Left hindlimb (tissue), 1 donor: ENCODE data around the gene ANO9.
"Not testable (repeated sequence)": the region's sequence is repeated elsewhere in the genome, so short reads cannot be mapped to it uniquely, and the experiment has no call there.

Experiments used
- DNase-seq: peaks from one replicate; pipeline ENCODE4 v3.0.0-alpha.2; 2018

ANO9 gene

DNA sequence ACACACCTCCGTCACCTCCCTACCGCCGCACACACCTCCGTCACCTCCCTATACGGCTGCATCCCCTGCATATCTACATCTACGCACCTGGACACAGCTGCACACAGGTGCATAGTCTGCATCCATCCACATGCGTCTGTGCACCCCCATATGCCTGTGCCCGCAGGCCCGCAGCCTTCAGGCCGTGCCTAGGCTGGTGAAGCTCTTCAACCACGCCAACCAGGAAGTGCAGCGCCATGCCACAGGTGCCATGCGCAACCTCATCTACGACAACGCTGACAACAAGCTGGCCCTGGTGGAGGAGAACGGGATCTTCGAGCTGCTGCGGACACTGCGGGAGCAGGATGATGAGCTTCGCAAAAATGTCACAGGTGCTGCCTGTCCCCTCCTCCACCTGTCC lies 43.0 kb downstream of the ANO9 start:
- no peak for DNase-seq

DNA sequence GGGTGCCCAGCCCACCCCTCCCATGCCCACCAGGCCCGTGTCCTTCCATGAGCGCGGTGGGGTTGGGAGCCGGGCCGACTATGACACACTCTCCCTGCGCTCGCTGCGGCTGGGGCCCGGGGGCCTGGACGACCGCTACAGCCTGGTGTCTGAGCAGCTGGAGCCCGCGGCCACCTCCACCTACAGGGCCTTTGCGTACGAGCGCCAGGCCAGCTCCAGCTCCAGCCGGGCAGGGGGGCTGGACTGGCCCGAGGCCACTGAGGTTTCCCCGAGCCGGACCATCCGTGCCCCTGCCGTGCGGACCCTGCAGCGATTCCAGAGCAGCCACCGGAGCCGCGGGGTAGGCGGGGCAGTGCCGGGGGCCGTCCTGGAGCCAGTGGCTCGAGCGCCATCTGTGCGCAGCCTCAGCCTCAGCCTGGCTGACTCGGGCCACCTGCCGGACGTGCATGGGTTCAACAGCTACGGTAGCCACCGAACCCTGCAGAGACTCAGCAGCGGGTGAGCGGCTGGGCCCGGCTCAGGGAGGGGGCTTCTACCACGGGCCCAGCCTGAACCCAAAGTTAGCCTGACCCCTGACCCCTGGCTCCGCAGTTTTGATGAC lies 44.8 kb downstream of the ANO9 start:
- DNase-seq: no peak

DNA sequence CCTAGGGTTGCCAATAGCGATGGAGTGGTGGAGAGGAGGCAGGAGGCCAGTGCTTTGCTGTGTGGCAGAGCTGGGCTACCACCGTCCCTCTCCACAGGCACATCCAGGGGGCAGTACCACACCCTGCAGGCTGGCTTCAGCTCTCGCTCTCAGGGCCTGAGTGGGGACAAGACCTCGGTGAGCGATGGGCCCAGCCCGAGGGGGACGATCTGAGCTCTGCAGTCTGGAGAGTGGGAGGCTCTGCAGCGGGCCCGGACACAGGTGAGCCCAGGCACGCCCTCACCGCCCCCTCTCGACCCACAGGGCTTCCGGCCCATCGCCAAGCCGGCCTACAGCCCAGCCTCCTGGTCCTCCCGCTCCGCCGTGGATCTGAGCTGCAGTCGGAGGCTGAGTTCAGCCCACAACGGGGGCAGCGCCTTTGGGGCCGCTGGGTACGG lies 45.3 kb downstream of the ANO9 start:
- no peak for DNase-seq

GRCh38 chr11:395866-396265 lies 45.9 kb downstream of the ANO9 start:
- DNase-seq: no peak

DNA sequence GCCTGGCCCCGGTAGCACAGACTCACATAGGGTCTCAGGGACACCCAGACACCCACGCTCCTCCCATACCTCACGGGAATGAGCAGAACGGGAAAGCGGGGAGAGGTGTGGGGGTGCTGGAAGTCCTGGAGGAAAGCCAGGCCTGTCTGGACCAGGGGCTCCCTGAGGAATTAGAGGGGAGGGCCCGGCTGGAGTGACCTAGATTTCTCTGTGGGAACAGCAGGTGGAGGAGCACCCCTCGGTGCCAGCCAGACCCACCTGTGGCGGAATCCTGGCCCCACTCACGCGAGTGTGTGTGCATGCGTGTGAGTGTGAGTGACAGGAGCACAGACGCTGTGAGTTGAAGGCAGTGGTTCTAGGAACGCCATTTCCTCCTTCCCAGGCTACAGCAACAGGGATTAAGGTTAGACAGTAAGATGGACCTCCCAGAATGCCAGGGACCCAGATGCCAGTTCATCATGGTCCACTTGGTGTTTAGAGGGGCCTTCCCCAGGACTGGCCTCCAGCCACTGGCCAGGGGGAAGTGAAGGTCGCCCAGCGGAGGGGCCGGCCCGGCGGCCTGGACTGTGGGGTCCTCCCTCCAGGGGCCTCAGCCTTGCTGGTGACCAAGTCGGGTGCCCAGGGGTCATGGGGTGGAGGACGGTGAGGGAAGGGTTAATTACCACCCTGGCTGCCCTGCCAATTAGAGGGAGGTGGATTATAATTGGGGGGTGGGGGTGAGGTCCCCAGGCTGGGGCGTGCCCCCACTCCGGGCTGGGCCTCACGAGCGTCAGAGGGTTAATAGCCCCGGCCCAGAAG lies 46.8 kb downstream of the ANO9 start:
- no peak for DNase-seq

DNA sequence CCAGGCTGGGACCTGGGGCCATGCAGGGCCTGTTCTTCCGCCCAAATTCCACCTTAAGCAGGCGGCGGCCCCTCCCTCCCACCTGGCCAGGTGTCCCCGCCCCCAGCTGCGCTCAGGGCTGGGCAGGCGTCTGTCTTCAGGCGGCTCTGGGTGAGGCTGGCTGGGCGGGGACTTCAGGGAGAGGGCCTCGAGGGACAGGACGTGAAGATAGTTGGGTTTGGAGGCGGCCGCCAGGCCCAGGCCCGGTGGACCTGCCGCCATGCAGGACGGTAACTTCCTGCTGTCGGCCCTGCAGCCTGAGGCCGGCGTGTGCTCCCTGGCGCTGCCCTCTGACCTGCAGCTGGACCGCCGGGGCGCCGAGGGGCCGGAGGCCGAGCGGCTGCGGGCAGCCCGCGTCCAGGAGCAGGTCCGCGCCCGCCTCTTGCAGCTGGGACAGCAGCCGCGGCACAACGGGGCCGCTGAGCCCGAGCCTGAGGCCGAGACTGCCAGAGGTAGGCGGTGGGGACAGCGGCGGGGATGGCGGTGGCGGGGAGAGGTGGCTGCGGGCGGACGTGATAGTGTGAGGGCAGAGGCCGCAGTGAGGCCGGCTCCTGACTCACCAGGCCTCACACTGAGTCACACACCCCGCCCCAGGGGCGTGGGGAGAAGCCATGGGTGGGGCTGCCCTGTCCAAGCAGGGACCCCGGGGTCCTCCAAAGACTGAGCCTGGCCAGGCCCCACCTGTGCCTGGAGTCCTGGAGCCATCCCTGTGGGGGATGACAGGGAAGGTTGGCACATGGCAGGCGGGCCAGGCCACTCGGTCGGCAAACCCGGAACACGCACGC lies 47.6 kb downstream of the ANO9 start, which contains the start of gene PKP3:
Gene PKP3, plus strand, starts transcription at position 176 of the 824 bp plus-strand sequence. Its CDS starts 84 bp downstream, at position 260.
- DNase-seq: no peak

DNA sequence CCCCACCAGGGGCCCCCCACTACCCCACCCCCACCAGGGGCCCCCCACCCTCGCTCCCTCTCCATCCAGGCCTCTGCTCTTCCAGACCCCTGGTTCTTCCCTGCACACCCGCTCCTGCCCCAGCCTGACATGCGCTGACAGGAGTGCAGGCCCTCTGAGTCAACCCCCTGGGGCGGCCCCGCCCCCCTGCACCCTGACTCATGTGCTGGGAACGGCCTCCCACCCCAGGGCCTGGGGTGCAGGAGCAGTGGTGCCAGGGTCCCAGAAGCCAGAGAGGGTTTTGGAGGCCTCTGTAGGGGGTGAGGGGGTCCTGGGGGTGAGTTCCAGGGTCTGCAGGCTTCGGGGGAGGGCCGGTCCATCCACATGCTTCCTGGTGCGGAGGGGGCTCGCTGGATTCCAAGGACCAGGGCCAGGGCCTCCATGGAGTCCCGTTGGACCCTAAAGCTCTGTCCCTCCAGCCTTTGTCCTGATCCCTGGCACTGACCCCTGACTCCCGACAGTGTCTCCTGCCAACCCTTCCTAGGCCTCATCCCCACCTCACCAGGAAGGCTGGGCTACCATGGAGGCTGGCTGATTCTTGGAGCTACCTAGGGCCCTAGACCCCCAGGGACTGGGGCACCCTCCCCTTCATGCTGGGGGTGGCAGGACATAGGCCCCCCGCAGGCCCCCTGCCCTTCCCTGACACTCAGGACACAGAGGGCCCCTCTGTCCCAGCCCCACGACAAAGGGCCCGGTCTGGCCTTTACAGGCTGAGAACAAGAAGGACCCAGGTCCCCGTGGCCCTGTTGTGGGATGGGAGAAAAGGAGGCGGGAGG lies 48.4 kb downstream of the ANO9 start:
- no peak for DNase-seq

DNA sequence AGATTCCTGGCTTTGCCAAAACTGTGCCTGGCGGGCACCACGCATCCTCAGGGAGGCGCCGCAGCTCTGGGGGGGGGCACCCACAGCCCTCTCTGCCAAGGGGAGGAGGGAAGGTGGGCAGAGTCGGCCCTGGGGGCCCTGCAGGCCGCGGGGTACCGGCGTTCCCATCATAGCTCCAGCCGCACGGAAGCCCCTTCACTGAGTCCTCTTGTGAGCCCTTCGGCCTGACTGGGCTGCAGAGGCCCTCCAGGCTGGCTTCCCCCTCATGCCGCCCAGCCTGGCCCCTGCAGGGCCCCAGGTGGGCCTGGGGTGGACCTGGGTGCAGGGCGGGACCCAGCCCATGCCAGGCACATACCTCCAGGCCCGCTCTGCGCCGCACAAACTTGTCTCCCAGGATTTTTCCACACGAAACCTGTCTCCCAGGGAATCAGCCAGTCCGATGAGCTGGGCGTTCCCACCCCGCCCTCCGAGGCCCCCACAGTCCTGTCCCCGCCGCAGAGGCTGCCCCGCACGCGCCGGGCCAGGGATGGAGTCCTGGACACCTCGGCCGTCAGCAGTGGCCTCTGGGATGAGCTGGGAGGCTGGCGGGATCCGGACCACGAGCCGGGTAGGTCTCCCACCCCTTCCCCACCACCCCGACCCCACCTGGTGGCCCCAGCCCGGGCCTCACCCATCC lies 49.6 kb downstream of the ANO9 start:
- DNase-seq: no peak

GRCh38 chr11:391117-392017 lies 50.4 kb downstream of the ANO9 start:
- DNase-seq: no peak

DNA sequence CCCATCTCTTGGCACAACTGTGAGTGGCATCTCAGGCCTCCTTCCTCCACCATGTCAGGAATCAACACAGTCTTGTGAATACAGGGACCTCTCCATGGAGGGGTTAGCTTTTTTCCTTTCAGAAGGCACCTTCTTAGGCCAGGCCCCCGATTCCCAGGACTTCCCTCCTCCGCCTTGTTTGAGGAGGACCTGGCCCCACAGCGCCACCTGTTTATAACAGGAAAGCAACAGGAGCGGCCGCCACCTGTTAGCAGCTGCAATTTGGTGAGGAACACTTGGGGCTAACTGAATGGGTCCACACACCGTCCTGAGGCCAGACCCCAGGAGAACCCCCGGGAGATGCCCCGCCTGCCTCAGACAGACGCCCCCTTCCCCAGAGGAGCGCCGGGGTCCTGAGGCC lies 51.6 kb downstream of the ANO9 start:
- DNase-seq: no peak

- not testable (repeated sequence) for DNase-seq
Measured at GRCh38 chr11:389369-389768, 52.4 kb downstream of the ANO9 start.

DNA sequence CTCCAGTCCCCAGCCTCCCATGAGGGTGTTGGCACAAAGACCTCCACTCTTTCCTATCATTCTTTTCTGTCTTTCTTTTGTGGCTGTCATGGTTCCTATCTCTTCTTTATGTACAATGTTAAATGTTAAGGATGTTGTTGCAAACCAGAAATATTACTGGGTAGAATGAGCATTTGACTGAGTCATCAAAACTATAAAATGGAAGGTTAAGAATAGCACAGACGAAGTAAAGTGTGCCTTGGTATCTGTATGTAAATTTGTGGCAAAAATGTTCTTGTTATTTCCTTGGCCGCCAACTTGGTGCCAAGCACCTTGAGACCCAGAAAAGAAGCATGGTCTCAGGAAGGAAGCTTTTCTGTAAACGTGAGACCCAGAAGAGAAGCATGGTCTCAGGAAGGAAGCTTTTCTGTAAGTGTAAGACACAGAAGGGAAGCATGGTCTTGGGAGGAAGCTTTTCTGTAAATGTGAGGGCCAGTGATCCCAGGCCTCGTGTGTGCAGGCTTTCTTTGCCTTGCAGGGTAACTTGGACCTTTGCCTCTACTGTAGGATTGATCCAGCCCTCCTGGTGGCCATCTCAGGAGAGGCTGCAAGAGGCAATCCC lies 54.5 kb downstream of the ANO9 start:
- DNase-seq: no peak

DNA sequence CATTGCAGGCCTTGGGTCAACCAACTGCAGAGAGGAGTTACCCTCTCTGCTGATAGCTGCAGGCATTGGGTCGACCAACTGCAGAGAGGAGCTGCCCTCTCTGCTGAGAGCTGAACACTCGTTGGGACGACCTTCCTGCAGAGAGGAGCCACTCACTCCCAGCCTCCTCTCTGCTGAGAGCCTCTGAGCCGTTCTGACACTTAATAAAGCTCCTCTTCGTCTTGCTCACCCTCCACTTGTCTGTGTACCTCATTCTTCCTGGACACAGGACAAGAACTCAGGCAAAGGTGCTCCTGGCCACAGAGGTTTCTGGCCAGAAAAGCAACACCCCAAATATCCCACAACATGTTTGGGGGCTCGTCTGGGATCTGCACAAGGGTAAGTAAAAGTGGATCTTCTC lies 55.3 kb downstream of the ANO9 start:
- no peak for DNase-seq

GRCh38 chr11:385594-386351 lies 56.0 kb downstream of the ANO9 start:
- DNase-seq: no peak

DNA sequence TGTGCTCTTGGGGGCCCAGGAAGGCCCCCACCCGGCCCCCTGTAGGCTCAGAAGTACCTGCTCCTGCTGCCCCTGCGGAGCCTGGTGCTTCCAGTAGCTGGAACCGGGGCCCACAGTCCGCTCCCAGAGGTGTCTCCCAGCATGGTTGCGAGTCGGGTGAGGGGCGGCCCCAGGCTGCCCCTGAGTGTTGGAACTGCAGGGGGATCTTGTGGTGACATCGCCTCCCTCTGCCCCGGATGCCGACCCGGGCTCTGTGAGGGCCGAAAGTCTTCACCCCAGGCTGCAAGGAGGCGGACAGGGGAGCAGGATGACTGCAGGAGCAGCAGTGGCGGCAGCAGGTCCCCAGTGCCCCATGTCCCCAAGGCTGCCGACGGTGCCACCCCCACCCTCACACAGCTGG lies 57.3 kb downstream of the ANO9 start:
- no peak for DNase-seq

GRCh38 chr11:383431-383830 lies 58.4 kb downstream of the ANO9 start:
- no peak for DNase-seq

DNA sequence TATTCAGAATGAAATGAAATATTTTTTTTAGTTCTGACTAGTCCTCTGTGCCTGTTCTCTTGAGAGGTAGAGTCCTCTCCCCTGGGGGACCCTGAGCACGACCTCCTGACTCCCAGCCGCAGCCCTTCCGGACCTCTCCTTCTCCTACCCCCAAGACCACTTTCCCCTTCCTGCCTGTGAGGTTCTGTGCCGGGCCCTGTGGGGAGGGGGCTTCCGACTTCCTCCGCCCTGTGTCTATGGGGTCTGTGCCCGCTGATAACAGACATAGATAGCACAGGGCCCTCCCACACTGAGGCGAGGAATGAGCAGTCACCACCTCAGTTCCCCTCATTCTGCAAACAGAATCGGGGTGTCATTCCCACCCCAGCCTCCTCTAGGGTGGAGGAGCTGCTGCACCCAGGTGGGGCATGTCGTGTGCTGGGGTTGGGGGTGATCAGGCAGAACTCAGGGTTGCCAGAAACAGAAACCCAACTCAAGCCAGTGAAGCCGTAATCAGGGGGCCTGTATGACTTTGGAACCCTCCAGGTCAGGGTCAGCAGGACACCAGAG lies 59.7 kb downstream of the ANO9 start:
- no peak for DNase-seq

DNA sequence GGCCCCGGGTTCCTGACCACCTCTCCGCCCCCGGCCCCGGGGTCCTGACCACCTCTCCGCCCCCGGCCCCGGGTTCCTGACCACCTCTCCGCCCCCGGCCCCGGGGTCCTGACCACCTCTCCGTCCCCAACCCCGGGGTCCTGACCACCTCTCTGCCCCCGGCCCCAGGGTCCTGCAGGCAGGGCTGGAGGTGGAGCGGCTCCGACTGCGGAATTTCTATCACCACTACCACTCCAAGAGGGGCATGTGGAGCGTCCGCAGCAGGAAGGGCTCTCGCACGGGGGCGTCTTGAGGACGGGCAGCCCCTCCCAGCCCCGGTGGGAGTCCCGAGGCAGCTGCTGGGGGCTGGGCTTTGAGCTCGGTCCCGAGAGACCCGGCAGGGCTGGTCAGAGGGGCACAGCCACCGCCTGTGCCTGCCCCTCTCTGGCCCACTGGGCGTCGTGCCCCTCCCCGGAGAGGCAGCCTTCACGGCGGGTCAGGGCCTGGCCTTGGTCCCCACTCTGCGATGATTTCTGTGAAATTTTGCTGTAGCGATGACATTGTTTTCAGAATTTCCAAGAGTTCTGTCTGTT lies 60.2 kb downstream of the ANO9 start:
- DNase-seq: no peak

GRCh38 chr11:380996-381395 lies 60.8 kb downstream of the ANO9 start:
- no peak for DNase-seq
